ENCODE data around the gene CBX5. TPM values are rescaled to one million over a fixed set of nuclear protein-coding genes. Genes with fewer than 3 reads are reported as not detected.

The CBX5 gene
- total and polyA plus RNA-seq, 9 of the 15 experiments (the other 6 are each of a cell fraction or from before 2014, with no cell fraction given): 32.6 to 102 (median 59.2) TPM

DNA sequence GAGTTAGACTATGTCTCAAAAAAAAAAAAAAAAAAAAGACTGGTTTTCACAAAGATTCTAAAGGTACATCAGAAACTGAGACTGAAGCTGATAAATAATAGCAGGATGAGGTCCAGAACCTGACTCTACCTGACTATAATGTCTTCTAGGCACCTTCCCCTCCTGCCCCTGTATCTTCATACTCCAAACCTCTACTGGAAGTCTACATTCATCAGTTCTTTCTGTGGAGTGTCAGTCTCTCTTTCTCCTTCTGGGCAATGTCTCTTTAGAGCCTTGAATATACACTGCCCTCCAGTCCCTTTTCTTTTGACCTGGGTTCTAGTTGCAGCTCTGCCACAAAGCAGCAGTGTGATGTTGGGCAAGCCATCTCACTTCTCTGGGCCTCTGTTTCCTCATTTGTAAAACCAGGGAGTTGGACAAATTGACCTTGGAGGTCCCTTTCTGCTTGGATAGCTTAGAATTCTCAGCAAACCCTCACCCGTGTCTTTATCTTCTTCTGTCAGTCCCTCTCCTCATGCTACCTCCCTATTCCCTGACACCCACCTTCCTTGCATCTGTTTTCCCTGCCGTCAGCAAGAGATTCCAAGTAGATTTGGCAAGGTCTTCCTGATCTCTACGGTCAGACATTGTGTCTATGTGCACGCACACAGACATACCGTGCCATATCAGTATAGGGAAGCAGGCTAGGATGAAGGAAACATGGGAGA is 16.6 kb upstream of the CBX5 start (continued):
- TF ChIP-seq, protein P1, sequence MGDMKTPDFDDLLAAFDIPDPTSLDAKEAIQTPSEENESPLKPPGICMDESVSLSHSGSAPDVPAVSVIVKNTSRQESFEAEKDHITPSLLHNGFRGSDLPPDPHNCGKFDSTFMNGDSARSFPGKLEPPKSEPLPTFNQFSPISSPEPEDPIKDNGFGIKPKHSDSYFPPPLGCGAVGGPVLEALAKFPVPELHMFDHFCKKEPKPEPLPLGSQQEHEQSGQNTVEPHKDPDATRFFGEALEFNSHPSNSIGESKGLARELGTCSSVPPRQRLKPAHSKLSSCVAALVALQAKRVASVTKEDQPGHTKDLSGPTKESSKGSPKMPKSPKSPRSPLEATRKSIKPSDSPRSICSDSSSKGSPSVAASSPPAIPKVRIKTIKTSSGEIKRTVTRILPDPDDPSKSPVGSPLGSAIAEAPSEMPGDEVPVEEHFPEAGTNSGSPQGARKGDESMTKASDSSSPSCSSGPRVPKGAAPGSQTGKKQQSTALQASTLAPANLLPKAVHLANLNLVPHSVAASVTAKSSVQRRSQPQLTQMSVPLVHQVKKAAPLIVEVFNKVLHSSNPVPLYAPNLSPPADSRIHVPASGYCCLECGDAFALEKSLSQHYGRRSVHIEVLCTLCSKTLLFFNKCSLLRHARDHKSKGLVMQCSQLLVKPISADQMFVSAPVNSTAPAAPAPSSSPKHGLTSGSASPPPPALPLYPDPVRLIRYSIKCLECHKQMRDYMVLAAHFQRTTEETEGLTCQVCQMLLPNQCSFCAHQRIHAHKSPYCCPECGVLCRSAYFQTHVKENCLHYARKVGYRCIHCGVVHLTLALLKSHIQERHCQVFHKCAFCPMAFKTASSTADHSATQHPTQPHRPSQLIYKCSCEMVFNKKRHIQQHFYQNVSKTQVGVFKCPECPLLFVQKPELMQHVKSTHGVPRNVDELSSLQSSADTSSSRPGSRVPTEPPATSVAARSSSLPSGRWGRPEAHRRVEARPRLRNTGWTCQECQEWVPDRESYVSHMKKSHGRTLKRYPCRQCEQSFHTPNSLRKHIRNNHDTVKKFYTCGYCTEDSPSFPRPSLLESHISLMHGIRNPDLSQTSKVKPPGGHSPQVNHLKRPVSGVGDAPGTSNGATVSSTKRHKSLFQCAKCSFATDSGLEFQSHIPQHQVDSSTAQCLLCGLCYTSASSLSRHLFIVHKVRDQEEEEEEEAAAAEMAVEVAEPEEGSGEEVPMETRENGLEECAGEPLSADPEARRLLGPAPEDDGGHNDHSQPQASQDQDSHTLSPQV (IDR thresholded peaks at IDR 0.05): no peak
- TF ChIP-seq MXI1 (IDR thresholded peaks at IDR 0.05; ENCODE audit: low read depth, low read length) (no peak), XRCC3 (IDR thresholded peaks at IDR 0.05) (no peak), HEY1 (CRISPR knock-in tag; IDR thresholded peaks at IDR 0.05; ENCODE audit: borderline replicate concordance) (no peak), ZFPM2 (CRISPR knock-in tag; IDR thresholded peaks at IDR 0.05) (no peak), BRCA1 (IDR thresholded peaks at IDR 0.05) (no peak), BRCA1 (CRISPR knock-in tag; IDR thresholded peaks at IDR 0.05) (no peak), ZNF121 (CRISPR knock-in tag; conservative IDR thresholded peaks at IDR 0.05) (no peak), ZNF316 (IDR thresholded peaks at IDR 0.05) (no peak), XRCC5 (IDR thresholded peaks at IDR 0.05; ENCODE audit: low read depth, low read length) (no peak), RBM17 (IDR thresholded peaks at IDR 0.05; ENCODE audit: borderline replicate concordance, low read depth, low read length) (no peak), ETV1 (tag; conservative IDR thresholded peaks at IDR 0.05; ENCODE audit: low read depth) (no peak), NCOA2 (IDR thresholded peaks at IDR 0.05; ENCODE audit: partially characterized antibody in 2 of 2) (no peak), SNRNP70 (optimal IDR thresholded peaks at IDR 0.05; ENCODE audit: low read depth, low read length) (no peak), ESRRB (CRISPR knock-in tag; IDR thresholded peaks at IDR 0.05; ENCODE audit: borderline replicate concordance) (no peak), PML (IDR thresholded peaks at IDR 0.05; ENCODE audit: low read length) (no peak), ZFP36 (IDR thresholded peaks at IDR 0.05; ENCODE audit: low read depth, low read length, partially characterized antibody) (no peak), KLF13 (tag; IDR thresholded peaks at IDR 0.05; ENCODE audit: borderline replicate concordance, low read depth) (no peak), HDAC6 (IDR thresholded peaks at IDR 0.05; ENCODE audit: low read depth, low read length) (no peak)
- TF ChIP-seq, protein P2, sequence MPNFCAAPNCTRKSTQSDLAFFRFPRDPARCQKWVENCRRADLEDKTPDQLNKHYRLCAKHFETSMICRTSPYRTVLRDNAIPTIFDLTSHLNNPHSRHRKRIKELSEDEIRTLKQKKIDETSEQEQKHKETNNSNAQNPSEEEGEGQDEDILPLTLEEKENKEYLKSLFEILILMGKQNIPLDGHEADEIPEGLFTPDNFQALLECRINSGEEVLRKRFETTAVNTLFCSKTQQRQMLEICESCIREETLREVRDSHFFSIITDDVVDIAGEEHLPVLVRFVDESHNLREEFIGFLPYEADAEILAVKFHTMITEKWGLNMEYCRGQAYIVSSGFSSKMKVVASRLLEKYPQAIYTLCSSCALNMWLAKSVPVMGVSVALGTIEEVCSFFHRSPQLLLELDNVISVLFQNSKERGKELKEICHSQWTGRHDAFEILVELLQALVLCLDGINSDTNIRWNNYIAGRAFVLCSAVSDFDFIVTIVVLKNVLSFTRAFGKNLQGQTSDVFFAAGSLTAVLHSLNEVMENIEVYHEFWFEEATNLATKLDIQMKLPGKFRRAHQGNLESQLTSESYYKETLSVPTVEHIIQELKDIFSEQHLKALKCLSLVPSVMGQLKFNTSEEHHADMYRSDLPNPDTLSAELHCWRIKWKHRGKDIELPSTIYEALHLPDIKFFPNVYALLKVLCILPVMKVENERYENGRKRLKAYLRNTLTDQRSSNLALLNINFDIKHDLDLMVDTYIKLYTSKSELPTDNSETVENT (CRISPR knock-in tag; IDR thresholded peaks at IDR 0.05): no peak
- TF ChIP-seq, protein P3, sequence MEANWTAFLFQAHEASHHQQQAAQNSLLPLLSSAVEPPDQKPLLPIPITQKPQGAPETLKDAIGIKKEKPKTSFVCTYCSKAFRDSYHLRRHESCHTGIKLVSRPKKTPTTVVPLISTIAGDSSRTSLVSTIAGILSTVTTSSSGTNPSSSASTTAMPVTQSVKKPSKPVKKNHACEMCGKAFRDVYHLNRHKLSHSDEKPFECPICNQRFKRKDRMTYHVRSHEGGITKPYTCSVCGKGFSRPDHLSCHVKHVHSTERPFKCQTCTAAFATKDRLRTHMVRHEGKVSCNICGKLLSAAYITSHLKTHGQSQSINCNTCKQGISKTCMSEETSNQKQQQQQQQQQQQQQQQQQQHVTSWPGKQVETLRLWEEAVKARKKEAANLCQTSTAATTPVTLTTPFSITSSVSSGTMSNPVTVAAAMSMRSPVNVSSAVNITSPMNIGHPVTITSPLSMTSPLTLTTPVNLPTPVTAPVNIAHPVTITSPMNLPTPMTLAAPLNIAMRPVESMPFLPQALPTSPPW (CRISPR knock-in tag; IDR thresholded peaks at IDR 0.05): no peak
